Vagina (tissue), 2 donors: Measurements from ENCODE around the gene MANEA. TPM values are rescaled to one million over a fixed set of nuclear protein-coding genes. Genes with fewer than 3 reads are reported as not detected.
A peak's percentile ranks its signal among the peaks of the same experiment; 100 is the strongest.

ENCODE experiments used
- DNase-seq, 2 donors: peaks; one replicate each; pipeline ENCODE4 v3.0.0-alpha.2; 2017; ENCODE audit errors: extremely low spot score in 2 of 2
- H3K27ac ChIP-seq: fragments of 200-600 bp; sonication (generic); one replicate; pipeline ENCODE4 v1.5.1; 2019
- H3K27me3 ChIP-seq: fragments of 200-600 bp; sonication (generic); one replicate; pipeline ENCODE4 v1.5.1; 2019
- H3K36me3 ChIP-seq, 2 donors: fragments of 200-600 bp; sonication (generic); one replicate each; pipeline ENCODE4 v1.5.1; 2017 to 2019
- H3K4me1 ChIP-seq: fragments of 200-600 bp; sonication (generic); one replicate; pipeline ENCODE4 v1.5.1; 2019
- H3K4me3 ChIP-seq, 2 donors: fragments of 200-600 bp; sonication (generic); 1 replicate in 1 of 2; 2 replicates in 1 of 2; pipeline ENCODE4 v1.5.1; 2016 to 2019
- H3K9me3 ChIP-seq: fragments of 200-600 bp; sonication (generic); one replicate; pipeline ENCODE4 v1.5.1; 2019
- CTCF ChIP-seq, 3 experiments: fragments of 450-650 bp in 2 of 3; fragments of 200-600 bp in 1 of 3; sonication (generic) in 1 of 3; IDR thresholded peaks; one replicate each; pipeline ENCODE4 v1.5.1; 2017 to 2019; ENCODE audit warnings: antibody characterized with exemption in 3 of 3, mild to moderate bottlenecking in 2 of 3, moderate library complexity in 2 of 3
- POLR2A ChIP-seq, 2 donors: fragments of 450-650 bp; IDR thresholded peaks; one replicate each; pipeline ENCODE4 v1.6.1; 2017; ENCODE audit warnings: antibody characterized with exemption in 2 of 2, mild to moderate bottlenecking in 2 of 2, moderate library complexity in 2 of 2
- POLR2AphosphoS5 ChIP-seq, 2 donors: sonication (generic); formaldehyde crosslinking; IDR thresholded peaks; one replicate each; pipeline ENCODE4 v1.9.0; 2017; ENCODE audit warnings: antibody characterized with exemption in 2 of 2, mild to moderate bottlenecking in 2 of 2, low read depth in 1 of 2; ENCODE audit not compliant: insufficient read depth in 1 of 2
- intact Hi-C: fragments of 100-400 bp; cut with DNase I; formaldehyde crosslinking; loops from one replicate; pipeline ENCODE4 v1.15.1; 2023
- total RNA-seq: library from RNA; depleted of rRNA; stranded (reverse); fragments of >200 nt; gene quantifications from one replicate; pipeline ENCODE4 v1.2.3, GENCODE V29; 2016

The MANEA gene, protein sequence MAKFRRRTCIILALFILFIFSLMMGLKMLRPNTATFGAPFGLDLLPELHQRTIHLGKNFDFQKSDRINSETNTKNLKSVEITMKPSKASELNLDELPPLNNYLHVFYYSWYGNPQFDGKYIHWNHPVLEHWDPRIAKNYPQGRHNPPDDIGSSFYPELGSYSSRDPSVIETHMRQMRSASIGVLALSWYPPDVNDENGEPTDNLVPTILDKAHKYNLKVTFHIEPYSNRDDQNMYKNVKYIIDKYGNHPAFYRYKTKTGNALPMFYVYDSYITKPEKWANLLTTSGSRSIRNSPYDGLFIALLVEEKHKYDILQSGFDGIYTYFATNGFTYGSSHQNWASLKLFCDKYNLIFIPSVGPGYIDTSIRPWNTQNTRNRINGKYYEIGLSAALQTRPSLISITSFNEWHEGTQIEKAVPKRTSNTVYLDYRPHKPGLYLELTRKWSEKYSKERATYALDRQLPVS
- total RNA-seq, result 5.9 TPM

GRCh38 chr6:95577304-95578105, at the start of gene MANEA:
Gene MANEA (plus strand): TSS chr6:95577535. CDS start chr6:95586440, 8,905 bp downstream.
- H3K9me3 ChIP-seq, result no peaks in the 10 kb centered on the region
- H3K27me3 ChIP-seq, result no peaks in the 10 kb centered on the region
- H3K36me3 ChIP-seq, result no peaks in the 10 kb centered on the region
- H3K4me3 ChIP-seq, result peak within 1 kb of the TSS; percentile 63 to 69
- peak within 1 kb of the TSS; percentile 96 for H3K27ac ChIP-seq
- peaks cover 46% of the 10 kb centered on the region for H3K4me1 ChIP-seq
- peak in 1 of 2 donors; percentile 28 for TF ChIP-seq POLR2A (IDR thresholded peaks at IDR 0.05)
- peak in 1 of 2 donors; percentile 63 for TF ChIP-seq POLR2AphosphoS5 (IDR thresholded peaks at IDR 0.05; ENCODE audit: insufficient read depth in 1 of 2, low read depth in 1 of 2)
- TF ChIP-seq CTCF (IDR thresholded peaks at IDR 0.05), result no peak
- DNase-seq, result peak in 1 of 2 donors; percentile 94
- intact Hi-C loops, result no loop called here

GRCh38 chr6:95529762-95530161, 47.6 kb upstream of the MANEA start:
- no peaks in the 10 kb centered on the region for H3K4me1 ChIP-seq
- intact Hi-C loops, result no loop called here
- no peaks in the 10 kb centered on the region for H3K27me3 ChIP-seq
- H3K36me3 ChIP-seq, result no peaks in the 10 kb centered on the region
- no peak overlapping the region for H3K4me3 ChIP-seq
- no peaks in the 10 kb centered on the region for H3K9me3 ChIP-seq
- TF ChIP-seq POLR2A (IDR thresholded peaks at IDR 0.05), result no peak
- TF ChIP-seq CTCF (IDR thresholded peaks at IDR 0.05), result no peak
- no peak for TF ChIP-seq POLR2AphosphoS5 (IDR thresholded peaks at IDR 0.05; ENCODE audit: insufficient read depth in 1 of 2, low read depth in 1 of 2)
- no peak for DNase-seq
- no peak overlapping the region for H3K27ac ChIP-seq

DNA sequence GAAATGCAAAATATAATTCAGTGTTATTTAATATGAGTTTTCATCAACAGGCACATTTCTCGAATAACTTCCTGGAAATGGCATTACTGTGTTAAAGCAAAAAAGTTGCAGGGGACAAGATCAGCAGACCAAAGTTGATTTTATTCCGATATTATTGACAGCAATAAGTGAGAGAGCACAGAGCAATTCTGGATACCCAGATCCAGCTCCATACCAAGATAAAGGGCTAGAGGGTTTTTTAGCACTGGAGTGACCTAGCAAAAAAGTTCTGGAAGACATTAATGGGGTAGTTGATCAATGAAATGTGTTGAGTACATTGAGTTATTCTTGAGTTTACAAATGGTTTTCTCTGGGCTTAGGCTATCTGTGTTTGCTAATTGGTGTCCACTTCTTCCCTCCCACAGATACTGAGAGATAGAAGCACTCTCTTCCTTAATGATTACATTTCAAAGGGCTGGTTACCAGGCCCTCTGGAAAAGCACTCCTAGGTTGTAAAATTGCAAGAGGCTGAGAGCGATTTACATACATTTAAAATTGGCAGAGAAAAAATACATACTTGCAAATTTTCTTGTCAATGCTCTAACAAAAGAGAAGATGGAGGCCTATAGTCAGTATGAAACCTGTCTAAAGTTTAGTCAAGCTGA, 47.0 kb upstream of the MANEA start:
- Histone ChIP-seq H3K4me1 (no peaks in the 10 kb centered on the region), H3K36me3 (no peaks in the 10 kb centered on the region), H3K27ac (no peak overlapping the region), H3K4me3 (no peak overlapping the region), H3K27me3 (no peaks in the 10 kb centered on the region), H3K9me3 (no peaks in the 10 kb centered on the region)
- intact Hi-C loops, result no loop called here
- no peak for DNase-seq
- TF ChIP-seq POLR2AphosphoS5 (IDR thresholded peaks at IDR 0.05; ENCODE audit: insufficient read depth in 1 of 2, low read depth in 1 of 2) (no peak), POLR2A (IDR thresholded peaks at IDR 0.05) (no peak), CTCF (IDR thresholded peaks at IDR 0.05) (no peak)

DNA sequence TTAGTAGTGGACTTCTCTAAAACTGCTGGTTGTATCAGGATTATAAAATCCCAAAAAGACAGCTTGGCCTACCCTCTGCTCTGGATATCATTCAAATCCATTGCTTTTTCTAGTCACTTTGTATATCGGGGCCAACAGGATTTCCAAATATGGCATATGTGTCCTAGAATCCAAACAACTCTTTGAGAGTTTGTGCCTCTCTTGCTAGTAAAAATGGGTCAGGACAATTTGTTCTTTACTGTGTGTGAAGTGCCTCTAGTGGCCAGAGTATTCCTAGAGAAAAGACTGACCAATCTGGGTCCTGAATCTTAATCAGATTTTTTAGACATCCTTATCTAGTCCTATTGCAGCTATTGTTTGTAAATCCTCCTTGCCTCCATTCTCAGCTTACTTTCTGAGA, 33.5 kb upstream of the MANEA start:
- Histone ChIP-seq H3K27me3 (no peaks in the 10 kb centered on the region), H3K27ac (no peak overlapping the region), H3K4me1 (peaks cover 25% of the 10 kb centered on the region), H3K9me3 (no peaks in the 10 kb centered on the region), H3K4me3 (no peak overlapping the region), H3K36me3 (no peaks in the 10 kb centered on the region)
- intact Hi-C loops, result no loop called here
- TF ChIP-seq POLR2AphosphoS5 (IDR thresholded peaks at IDR 0.05; ENCODE audit: insufficient read depth in 1 of 2, low read depth in 1 of 2), result no peak
- no peak for TF ChIP-seq CTCF (IDR thresholded peaks at IDR 0.05)
- no peak for TF ChIP-seq POLR2A (IDR thresholded peaks at IDR 0.05)
- no peak for DNase-seq
